ENCODE results near the gene VANGL2. TPM values are rescaled to one million over a fixed set of nuclear protein-coding genes. Genes with fewer than 3 reads are reported as not detected.

The VANGL2 gene
- total and polyA plus RNA-seq, 2 of the 8 experiments (the other 6 are each of a cell fraction or from before 2014, with no cell fraction given), result 62.5 to 118 TPM

DNA sequence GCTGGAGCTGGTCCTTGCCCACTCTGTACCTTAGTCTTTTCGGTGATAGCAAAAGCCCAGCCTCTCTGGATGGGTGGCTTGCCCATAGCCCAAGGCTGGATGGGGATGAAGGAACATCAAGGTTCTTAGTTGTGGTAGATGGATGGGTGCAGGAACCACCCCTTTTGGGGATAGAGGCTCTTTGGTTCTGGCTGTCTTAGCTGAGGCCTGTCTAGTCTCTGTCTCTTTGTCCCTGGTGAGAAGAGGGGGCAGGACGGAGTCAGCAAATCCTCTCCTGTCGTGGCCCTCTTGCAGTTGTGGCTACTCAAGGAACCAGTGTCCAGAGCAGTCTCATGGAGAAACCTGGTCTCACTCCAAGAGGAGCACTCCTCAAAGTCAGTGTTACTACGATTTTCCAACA is 8.5 kb downstream of the VANGL2 start:
- H2BK20ac ChIP-seq (ENCODE audit: low read length), result no peak overlapping the region
- H2AFZ ChIP-seq (ENCODE audit: low read length), result no peak overlapping the region
- H3K23me2 ChIP-seq (ENCODE audit: low read depth, low read length), result no peaks in the 10 kb centered on the region
- no peak overlapping the region for H2BK12ac ChIP-seq (ENCODE audit: low read depth, low read length)
- no peak overlapping the region for H3K23ac ChIP-seq (ENCODE audit: insufficient read length)
- H3K4ac ChIP-seq (replicated peaks; ENCODE audit: insufficient read length, low read depth, low read length), result no peak overlapping the region
- H3K56ac ChIP-seq (replicated peaks; ENCODE audit: insufficient read length, low read depth, low read length), result no peak overlapping the region
- peak overlapping the region; percentile 9; the same call in 1 of the 2 replicates for H2BK5ac ChIP-seq (ENCODE audit: low read depth, low read length)
- CTCF ChIA-PET (ENCODE audit: partially characterized antibody), result interaction anchor here (1.1 to 8.5 kb wide), 8 partner anchors 12 to 117 kb away, joined by 3 to 70 read pairs (median 4); no protein-coding TSS in a partner anchor
- H3K4me1 ChIP-seq (replicated peaks in 1 of 4; ENCODE audit: control insufficient read depth in 3 of 4, insufficient read depth in 4 of 4, low read length in 3 of 4), result peaks cover 14 to 34% (median 28%) of the 10 kb centered on the region in 4 experiments
- no peak overlapping the region for H2BK120ac ChIP-seq (replicated peaks; ENCODE audit: low read depth, low read length)
- H3K36me3 ChIP-seq (ENCODE audit: control insufficient read depth in 2 of 4, insufficient read depth in 4 of 4, low read length in 3 of 4), result 0 out of 8 replicates have a peak, but pooled peaks cover 0 to 2% (median 0%) of the 10 kb centered on the region in 4 experiments
- H3K79me2 ChIP-seq (ENCODE audit: control insufficient read depth in 1 of 2, insufficient read depth in 2 of 2, low read length in 2 of 2), result peaks cover 4 to 94% of the 10 kb centered on the region in 2 experiments
- H4K8ac ChIP-seq (ENCODE audit: extremely low read depth, insufficient read depth, low read length), result no peak overlapping the region
- H2BK15ac ChIP-seq (ENCODE audit: low read length), result no peak overlapping the region
- no peak overlapping the region for H3K14ac ChIP-seq (ENCODE audit: insufficient read length)
- DNase-seq (ENCODE audit: low read depth in 1 of 2, low spot score in 2 of 2) (peak in 1 of 2 experiments; percentile 37), FAIRE-seq (no peak)
- peaks cover 5 to 18% of the 10 kb centered on the region in 2 experiments for H4K20me1 ChIP-seq (replicated peaks in 1 of 2; ENCODE audit: control insufficient read depth in 1 of 2, insufficient read depth in 2 of 2, low read length in 2 of 2)
- no peak overlapping the region for H3K9ac ChIP-seq (replicated peaks in 1 of 4; ENCODE audit: extremely low read depth in 1 of 4, low read depth in 3 of 4, low read length in 3 of 4)
- H3K4me2 ChIP-seq (ENCODE audit: insufficient read depth in 1 of 2, low read depth in 2 of 2, low read length in 2 of 2), result no peak overlapping the region; a peak in 1 of 4 replicates
- H3K18ac ChIP-seq (ENCODE audit: extremely low read depth, low read length), result 0 out of 2 replicates have a peak overlapping the region, but pooled peaks have one; percentile 17
- H3K4me3 ChIP-seq (ENCODE audit: extremely low read depth in 1 of 4, insufficient read depth in 2 of 4, low read depth in 3 of 4, low read length in 4 of 4), result no peak overlapping the region
- no peaks in the 10 kb centered on the region for H3K27me3 ChIP-seq (replicated peaks in 1 of 4; ENCODE audit: control insufficient read depth in 3 of 4, extremely low read depth in 1 of 4, insufficient read depth in 3 of 4, low read length in 3 of 4)
- H3K27ac ChIP-seq (ENCODE audit: low read depth, low read length), result no peak overlapping the region
- H4K5ac ChIP-seq (ENCODE audit: insufficient read length, low read depth, low read length), result no peak overlapping the region
- peaks cover 35% of the 10 kb centered on the region for H3K79me1 ChIP-seq (ENCODE audit: low read depth, low read length)
- 93% methylated on average over 4 of the region's 4 CpGs; no CpG with 5 or more reads in 1 of the 2 experiments for WGBS, 2 experiments (ENCODE audit: extremely low coverage in 1 of 2, insufficient coverage in 1 of 2, insufficient read length in 1 of 2, insufficient replicate concordance in 2 of 2, low coverage in 1 of 2, low lambda C conversion rate in 2 of 2, missing lambda C conversion rate in 1 of 2)
- no peaks in the 10 kb centered on the region for H3K9me3 ChIP-seq (ENCODE audit: insufficient read depth in 2 of 2, low read depth in 1 of 2, low read length in 1 of 2)
- POLR2A ChIA-PET (ENCODE audit: partially characterized antibody), result interaction anchor here (0.7 to 1.9 kb wide), 4 partner anchors 8 to 124 kb away, joined by 3 to 8 read pairs (median 6); partner anchors contain the start of genes PEX19 and VANGL2
- no peak overlapping the region for H4K91ac ChIP-seq (replicated peaks; ENCODE audit: insufficient read length, low read length)
- 0 out of 2 replicates have a peak overlapping the region, but pooled peaks have one; percentile 20 for H2AK5ac ChIP-seq (ENCODE audit: low read depth, low read length)
- no peak for TF ChIP-seq USF2 (IDR thresholded peaks at IDR 0.05; ENCODE audit: low read length)
- no peak for TF ChIP-seq POLR2A (IDR thresholded peaks at IDR 0.05; ENCODE audit: control extremely low read depth in 1 of 2, low read depth in 2 of 2, low read length in 2 of 2)
- no peak for TF ChIP-seq RBBP5 (IDR thresholded peaks at IDR 0.05; ENCODE audit: borderline replicate concordance, low read depth, low read length)
- no peak for TF ChIP-seq HDAC6 (IDR thresholded peaks at IDR 0.05; ENCODE audit: low read depth, low read length)
- no peak for TF ChIP-seq JUND (IDR thresholded peaks at IDR 0.05; ENCODE audit: low read length)
- TF ChIP-seq TCF12 (IDR thresholded peaks at IDR 0.05; ENCODE audit: low read depth, low read length), result no peak
- TF ChIP-seq SAP30 (IDR thresholded peaks at IDR 0.05; ENCODE audit: insufficient read depth, insufficient replicate concordance, low read length), result no peak
- TF ChIP-seq CTBP2 (IDR thresholded peaks at IDR 0.05; ENCODE audit: borderline replicate concordance, insufficient read depth, insufficient read length, low read length), result no peak
- no peak for TF ChIP-seq SUZ12 (IDR thresholded peaks at IDR 0.05; ENCODE audit: low read length)
- no peak for TF ChIP-seq RAD21 (IDR thresholded peaks at IDR 0.05 in 1 of 2, conservative IDR thresholded peaks at IDR 0.05 in 1 of 2; ENCODE audit: low read depth in 2 of 2, low read length in 2 of 2)
